HG03460 (cell line): ENCODE measurements around the gene ARHGAP9.
A peak's percentile ranks its signal among the peaks of the same experiment; 100 is the strongest.
"Not testable (repeated sequence)": the region's sequence is repeated elsewhere in the genome, so short reads cannot be mapped to it uniquely, and the experiment has no call there.

Experiments
- ATAC-seq: cut with Tn5 transposase; IDR thresholded peaks from one replicate; pipeline ENCODE4 v1.9.1; 2021; ENCODE audit not compliant: unreplicated experiment

Gene ARHGAP9

GRCh38 chr12:57495051-57495701 is 15.5 kb upstream of the ARHGAP9 start:
- ATAC-seq, result not testable (repeated sequence)

- ATAC-seq, result no peak
Measured at GRCh38 chr12:57491393-57492280, 12.0 kb upstream of the ARHGAP9 start.

- no peak for ATAC-seq
Measured at GRCh38 chr12:57490126-57490525, 10.5 kb upstream of the ARHGAP9 start.

- no peak for ATAC-seq
Measured at GRCh38 chr12:57489157-57489641, 9.5 kb upstream of the ARHGAP9 start.

GRCh38 chr12:57488402-57489156 is 8.9 kb upstream of the ARHGAP9 start:
- ATAC-seq, result no peak

GRCh38 chr12:57487597-57488401 is 8.1 kb upstream of the ARHGAP9 start, which contains the start of gene MARS1:
Gene MARS1 (plus strand): TSS chr12:57488068. CDS start chr12:57488091, 23 bp downstream.
- ATAC-seq, result peak; percentile 96

GRCh38 chr12:57487055-57487596 is 7.5 kb upstream of the ARHGAP9 start:
- ATAC-seq, result no peak

- no peak for ATAC-seq
Measured at GRCh38 chr12:57485695-57486094, 6.0 kb upstream of the ARHGAP9 start.

GRCh38 chr12:57483466-57483865 is 3.8 kb upstream of the ARHGAP9 start:
- no peak for ATAC-seq

GRCh38 chr12:57481671-57482070 is 2.0 kb upstream of the ARHGAP9 start:
- no peak for ATAC-seq

GRCh38 chr12:57479043-57479375 is 657 bp downstream of the ARHGAP9 start:
- ATAC-seq, result no peak

GRCh38 chr12:57477710-57478681 is 1.7 kb downstream of the ARHGAP9 start:
- ATAC-seq, result peak; percentile 39

GRCh38 chr12:57476993-57477709 is 2.5 kb downstream of the ARHGAP9 start:
- no peak for ATAC-seq

GRCh38 chr12:57476162-57476992 is 3.3 kb downstream of the ARHGAP9 start:
- ATAC-seq, result peak; percentile 32

GRCh38 chr12:57475271-57476161 is 4.2 kb downstream of the ARHGAP9 start:
- no peak for ATAC-seq

GRCh38 chr12:57474862-57475261 is 4.8 kb downstream of the ARHGAP9 start:
- ATAC-seq, result no peak

GRCh38 chr12:57474430-57474829 is 5.2 kb downstream of the ARHGAP9 start:
- ATAC-seq, result no peak
